ENCODE measurements around the gene DAZL. TPM values are rescaled to one million over a fixed set of nuclear protein-coding genes. Genes with fewer than 3 reads are reported as not detected.

The DAZL gene
- not detected for total RNA-seq

GRCh38 chr3:16604887-16605602 lies at the start of gene DAZL:
Gene DAZL, minus strand, starts transcription at chr3:16605423. Its CDS starts 218 bp downstream, at chr3:16605205.
- ATAC-seq, result no peak
- TF ChIP-seq EP300 (IDR thresholded peaks at IDR 0.05), result no peak
- no peak for TF ChIP-seq POLR2AphosphoS5 (IDR thresholded peaks at IDR 0.05)
- TF ChIP-seq POLR2A (IDR thresholded peaks at IDR 0.05), result no peak
- no peak for TF ChIP-seq CTCF (IDR thresholded peaks at IDR 0.05)
- Histone ChIP-seq H3K4me3 (no peak within 1 kb of the TSS), H3K27ac (no peak within 1 kb of the TSS), H3K27me3 (no peaks in the 10 kb centered on the region), H3K4me1 (peaks cover 0 to 12% (median 0%) of the 10 kb centered on the region in 3 donors), H3K9me3 (no peaks in the 10 kb centered on the region), H3K36me3 (no peaks in the 10 kb centered on the region)
- 73 to 96% methylated on average over 3 to 14 of the region's 63 CpGs for WGBS, 2 donors (ENCODE audit: low coverage in 1 of 2)

- Histone ChIP-seq H3K36me3 (no peaks in the 10 kb centered on the region), H3K9me3 (no peaks in the 10 kb centered on the region), H3K4me3 (no peak overlapping the region), H3K4me1 (no peaks in the 10 kb centered on the region), H3K27ac (no peak overlapping the region), H3K27me3 (no peaks in the 10 kb centered on the region)
- WGBS, 2 donors (ENCODE audit: low coverage in 1 of 2), result 47 to 88% methylated on average over 1 of the region's 1 CpG
- no peak for ATAC-seq
- no peak for TF ChIP-seq POLR2AphosphoS5 (IDR thresholded peaks at IDR 0.05)
- no peak for TF ChIP-seq EP300 (IDR thresholded peaks at IDR 0.05)
- TF ChIP-seq POLR2A (IDR thresholded peaks at IDR 0.05), result no peak
- no peak for TF ChIP-seq CTCF (IDR thresholded peaks at IDR 0.05)
These were observed 49.8 kb upstream of the DAZL start for GRCh38 chr3:16654976-16655375.

GRCh38 chr3:16653712-16654111 lies 48.5 kb upstream of the DAZL start:
- TF ChIP-seq POLR2A (IDR thresholded peaks at IDR 0.05), result no peak
- TF ChIP-seq CTCF (IDR thresholded peaks at IDR 0.05), result no peak
- TF ChIP-seq POLR2AphosphoS5 (IDR thresholded peaks at IDR 0.05), result no peak
- TF ChIP-seq EP300 (IDR thresholded peaks at IDR 0.05), result no peak
- Histone ChIP-seq H3K27me3 (no peaks in the 10 kb centered on the region), H3K36me3 (no peaks in the 10 kb centered on the region), H3K27ac (no peak overlapping the region), H3K4me3 (no peak overlapping the region), H3K9me3 (no peaks in the 10 kb centered on the region), H3K4me1 (no peaks in the 10 kb centered on the region)
- 47 to 70% methylated on average over 2 to 4 of the region's 4 CpGs for WGBS, 2 donors (ENCODE audit: low coverage in 1 of 2)
- ATAC-seq, result no peak

- no peaks in the 10 kb centered on the region for H3K36me3 ChIP-seq
- H3K4me3 ChIP-seq, result no peak overlapping the region
- H3K4me1 ChIP-seq, result no peaks in the 10 kb centered on the region
- no peak overlapping the region for H3K27ac ChIP-seq
- H3K27me3 ChIP-seq, result no peaks in the 10 kb centered on the region
- 79 to 89% methylated on average over 2 to 4 of the region's 4 CpGs for WGBS, 2 donors (ENCODE audit: low coverage in 1 of 2)
- no peaks in the 10 kb centered on the region for H3K9me3 ChIP-seq
- TF ChIP-seq POLR2A (IDR thresholded peaks at IDR 0.05) (no peak), POLR2AphosphoS5 (IDR thresholded peaks at IDR 0.05) (no peak), CTCF (IDR thresholded peaks at IDR 0.05) (no peak)
- ATAC-seq, result no peak
These were observed 42.4 kb upstream of the DAZL start for GRCh38 chr3:16647668-16648067.

GRCh38 chr3:16639806-16640205 lies 34.6 kb upstream of the DAZL start:
- Histone ChIP-seq H3K9me3 (no peaks in the 10 kb centered on the region), H3K27ac (no peak overlapping the region), H3K36me3 (no peaks in the 10 kb centered on the region), H3K4me3 (no peak overlapping the region), H3K27me3 (no peaks in the 10 kb centered on the region), H3K4me1 (no peaks in the 10 kb centered on the region)
- no peak for ATAC-seq
- no peak for TF ChIP-seq CTCF (IDR thresholded peaks at IDR 0.05)
- TF ChIP-seq EP300 (IDR thresholded peaks at IDR 0.05), result no peak
- TF ChIP-seq POLR2A (IDR thresholded peaks at IDR 0.05), result no peak
- no peak for TF ChIP-seq POLR2AphosphoS5 (IDR thresholded peaks at IDR 0.05)
- WGBS, 2 donors (ENCODE audit: low coverage in 1 of 2), result 37 to 46% methylated on average over 2 of the region's 2 CpGs

All from gastroesophageal sphincter (tissue), 4 donors.